ENCODE measurements around the gene WWC2.

WWC2 gene

GRCh38 chr4:183096276-183096965, 2.6 kb upstream of the WWC2 start:
- Histone ChIP-seq H3K4me3 (ENCODE audit: insufficient read depth, low read length, poor library complexity, severe bottlenecking) (no peak overlapping the region), H3K27ac (ENCODE audit: low read depth, low read length) (no peak overlapping the region), H3K9ac (ENCODE audit: low read length) (no peak overlapping the region)

DNA sequence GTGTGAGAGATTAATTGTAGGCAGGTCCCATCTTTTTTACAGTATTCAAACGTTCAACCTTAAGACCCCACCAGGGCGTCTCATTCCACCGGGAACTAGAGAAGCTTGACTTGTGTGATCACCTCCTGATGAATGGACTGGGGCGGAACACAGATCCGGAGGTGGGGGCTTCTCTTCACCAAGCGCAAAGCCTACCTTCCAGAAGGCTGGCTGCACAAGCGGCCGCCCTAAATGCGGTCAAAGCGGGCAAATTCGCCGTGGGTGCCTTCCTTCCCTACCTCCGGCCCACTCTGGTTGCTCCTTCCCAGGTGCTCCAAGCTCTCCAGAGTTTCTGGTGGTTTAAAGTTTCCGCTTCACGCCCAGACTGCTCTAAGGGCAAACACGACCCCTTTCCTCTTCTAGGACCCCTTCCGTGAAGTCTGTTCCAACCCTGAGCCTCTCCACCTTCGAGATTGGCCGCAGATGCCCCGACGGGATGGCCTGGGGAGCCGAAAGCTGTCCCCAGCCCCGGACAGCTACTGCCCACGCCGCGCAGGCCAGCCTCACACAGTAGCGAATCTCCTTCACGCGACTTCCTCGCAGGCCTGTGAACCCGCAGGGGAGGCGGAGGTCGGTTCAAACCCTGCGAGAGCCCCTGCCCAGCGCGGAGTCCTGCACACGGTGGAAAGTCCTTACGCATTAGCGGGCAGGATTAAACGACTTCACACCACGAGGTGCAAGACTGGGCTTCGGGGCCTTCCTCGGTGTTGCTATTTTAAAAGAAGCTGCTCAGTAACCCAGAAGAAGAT, 1.6 kb upstream of the WWC2 start:
- TF ChIP-seq EZH2phosphoT487 (conservative IDR thresholded peaks at IDR 0.05; ENCODE audit: low read length): no peak
- TF ChIP-seq, protein P1, sequence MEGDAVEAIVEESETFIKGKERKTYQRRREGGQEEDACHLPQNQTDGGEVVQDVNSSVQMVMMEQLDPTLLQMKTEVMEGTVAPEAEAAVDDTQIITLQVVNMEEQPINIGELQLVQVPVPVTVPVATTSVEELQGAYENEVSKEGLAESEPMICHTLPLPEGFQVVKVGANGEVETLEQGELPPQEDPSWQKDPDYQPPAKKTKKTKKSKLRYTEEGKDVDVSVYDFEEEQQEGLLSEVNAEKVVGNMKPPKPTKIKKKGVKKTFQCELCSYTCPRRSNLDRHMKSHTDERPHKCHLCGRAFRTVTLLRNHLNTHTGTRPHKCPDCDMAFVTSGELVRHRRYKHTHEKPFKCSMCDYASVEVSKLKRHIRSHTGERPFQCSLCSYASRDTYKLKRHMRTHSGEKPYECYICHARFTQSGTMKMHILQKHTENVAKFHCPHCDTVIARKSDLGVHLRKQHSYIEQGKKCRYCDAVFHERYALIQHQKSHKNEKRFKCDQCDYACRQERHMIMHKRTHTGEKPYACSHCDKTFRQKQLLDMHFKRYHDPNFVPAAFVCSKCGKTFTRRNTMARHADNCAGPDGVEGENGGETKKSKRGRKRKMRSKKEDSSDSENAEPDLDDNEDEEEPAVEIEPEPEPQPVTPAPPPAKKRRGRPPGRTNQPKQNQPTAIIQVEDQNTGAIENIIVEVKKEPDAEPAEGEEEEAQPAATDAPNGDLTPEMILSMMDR (IDR thresholded peaks at IDR 0.05; ENCODE audit: insufficient read depth, low read length, poor library complexity, severe bottlenecking): no peak
- Histone ChIP-seq H3K9ac (ENCODE audit: low read length) (no peak overlapping the region), H3K9me3 (ENCODE audit: insufficient read depth, low read length) (no peaks in the 10 kb centered on the region), H3F3A (ENCODE audit: insufficient read depth) (no peaks in the 10 kb centered on the region), H3K4me3 (ENCODE audit: insufficient read depth, low read length, poor library complexity, severe bottlenecking) (no peak overlapping the region), H3K27ac (ENCODE audit: low read depth, low read length) (no peak overlapping the region), H4K20me1 (ENCODE audit: low read depth, low read length) (no peaks in the 10 kb centered on the region), H3K27me3 (ENCODE audit: low read length) (no peaks in the 10 kb centered on the region), H3K79me2 (ENCODE audit: insufficient read depth, low read length) (no peaks in the 10 kb centered on the region), H3K36me3 (ENCODE audit: low read length) (no peaks in the 10 kb centered on the region), H3K4me2 (ENCODE audit: low read depth, low read length, poor library complexity, severe bottlenecking) (no peak overlapping the region), H2AFZ (ENCODE audit: low read depth, low read length, severe bottlenecking) (no peak overlapping the region), H3K9me2 (replicated peaks; ENCODE audit: insufficient read depth, low read length) (no peaks in the 10 kb centered on the region)

More at GRCh38 chr4:183096276-183096965, 2.6 kb upstream of the WWC2 start:
- TF ChIP-seq, protein P1 (IDR thresholded peaks at IDR 0.05; ENCODE audit: insufficient read depth, low read length, poor library complexity, severe bottlenecking): no peak
- no peak for TF ChIP-seq EZH2phosphoT487 (conservative IDR thresholded peaks at IDR 0.05; ENCODE audit: low read length)
- Histone ChIP-seq H4K20me1 (ENCODE audit: low read depth, low read length) (no peaks in the 10 kb centered on the region), H3K79me2 (ENCODE audit: insufficient read depth, low read length) (no peaks in the 10 kb centered on the region), H3K36me3 (ENCODE audit: low read length) (no peaks in the 10 kb centered on the region), H3K4me2 (ENCODE audit: low read depth, low read length, poor library complexity, severe bottlenecking) (no peak overlapping the region), H3K27me3 (ENCODE audit: low read length) (no peaks in the 10 kb centered on the region), H2AFZ (ENCODE audit: low read depth, low read length, severe bottlenecking) (no peak overlapping the region), H3K9me3 (ENCODE audit: insufficient read depth, low read length) (no peaks in the 10 kb centered on the region), H3K9me2 (replicated peaks; ENCODE audit: insufficient read depth, low read length) (no peaks in the 10 kb centered on the region), H3F3A (ENCODE audit: insufficient read depth) (no peaks in the 10 kb centered on the region)

- no peaks in the 10 kb centered on the region for H3F3A ChIP-seq (ENCODE audit: insufficient read depth)
- H3K9ac ChIP-seq (ENCODE audit: low read length): no peak overlapping the region
- no peaks in the 10 kb centered on the region for H3K9me3 ChIP-seq (ENCODE audit: insufficient read depth, low read length)
- H3K36me3 ChIP-seq (ENCODE audit: low read length): no peaks in the 10 kb centered on the region
- no peaks in the 10 kb centered on the region for H3K9me2 ChIP-seq (replicated peaks; ENCODE audit: insufficient read depth, low read length)
- no peaks in the 10 kb centered on the region for H4K20me1 ChIP-seq (ENCODE audit: low read depth, low read length)
- H3K79me2 ChIP-seq (ENCODE audit: insufficient read depth, low read length): no peaks in the 10 kb centered on the region
- H3K27me3 ChIP-seq (ENCODE audit: low read length): no peaks in the 10 kb centered on the region
- H3K27ac ChIP-seq (ENCODE audit: low read depth, low read length): no peak overlapping the region
- no peak overlapping the region for H3K4me2 ChIP-seq (ENCODE audit: low read depth, low read length, poor library complexity, severe bottlenecking)
- H2AFZ ChIP-seq (ENCODE audit: low read depth, low read length, severe bottlenecking): no peak overlapping the region
- no peak overlapping the region for H3K4me3 ChIP-seq (ENCODE audit: insufficient read depth, low read length, poor library complexity, severe bottlenecking)
- TF ChIP-seq, protein P1 (IDR thresholded peaks at IDR 0.05; ENCODE audit: insufficient read depth, low read length, poor library complexity, severe bottlenecking): no peak
- TF ChIP-seq EZH2phosphoT487 (conservative IDR thresholded peaks at IDR 0.05; ENCODE audit: low read length): no peak
Observed at GRCh38 chr4:183098019-183098722, 886 bp upstream of the WWC2 start.
